MV-4-11 (cell line): ENCODE data around the gene SLC34A3.

Experiments used
- DNase-seq: peaks from one replicate; lab custom pipeline; 2025; lab: John Stamatoyannopoulos, UW

SLC34A3 gene

DNA sequence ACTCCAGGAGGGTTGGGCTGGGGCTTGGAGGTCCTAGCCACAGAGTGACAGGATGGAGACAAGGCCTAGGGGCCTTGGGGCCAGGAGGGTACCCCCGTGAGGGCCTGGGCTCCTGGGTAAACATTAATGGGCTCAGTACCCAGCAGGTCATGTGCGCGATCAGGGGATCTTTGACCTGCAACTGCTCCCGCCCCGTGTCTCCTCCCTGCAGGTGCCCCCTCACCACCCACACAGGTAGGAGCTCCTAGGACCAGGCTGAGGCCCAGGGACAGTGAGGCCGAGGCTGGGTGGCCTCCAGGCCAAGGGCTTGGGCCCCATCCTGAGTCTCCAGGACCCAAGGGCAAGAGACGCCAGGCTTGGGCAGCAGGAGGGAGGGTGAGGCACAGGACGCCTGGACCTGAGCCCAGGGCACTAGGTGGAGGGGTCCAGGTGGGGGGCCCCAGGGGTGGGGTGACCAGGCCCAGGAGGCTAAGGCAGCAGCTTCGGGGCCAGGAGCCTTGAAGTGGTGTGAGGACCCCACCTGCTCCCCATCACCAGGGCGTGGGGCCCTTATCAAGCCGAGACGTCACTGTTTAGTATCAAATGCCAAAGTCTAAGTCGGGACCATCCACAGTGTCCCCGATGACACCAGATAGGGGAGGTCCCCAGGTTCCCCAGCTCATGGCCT, at the start of gene SLC34A3:
Gene SLC34A3 (plus strand): TSS at position 197 of the 667 bp plus-strand sequence. CDS start 802 bp downstream, outside the sequence.
- no peak for DNase-seq

DNA sequence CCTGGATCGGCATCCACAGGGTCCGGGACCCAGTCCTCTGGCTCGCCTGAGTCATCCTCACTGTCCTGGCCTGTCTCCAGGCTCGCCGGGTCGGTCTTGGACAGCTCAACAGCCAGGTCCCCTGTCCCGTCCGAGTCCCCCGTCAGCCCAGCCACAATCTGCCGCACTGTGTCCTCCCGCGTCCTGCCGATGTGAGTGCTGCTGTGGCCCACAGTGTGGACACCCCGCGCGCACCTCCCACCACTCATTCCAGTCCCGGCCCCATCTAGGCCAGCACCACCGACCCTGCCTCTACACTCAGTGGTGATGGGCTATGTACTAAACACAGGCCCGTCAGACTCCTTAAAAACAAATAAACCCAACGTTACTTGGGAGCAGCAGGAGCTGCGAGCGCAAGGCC, 49.0 kb upstream of the SLC34A3 start:
- DNase-seq, result no peak

DNA sequence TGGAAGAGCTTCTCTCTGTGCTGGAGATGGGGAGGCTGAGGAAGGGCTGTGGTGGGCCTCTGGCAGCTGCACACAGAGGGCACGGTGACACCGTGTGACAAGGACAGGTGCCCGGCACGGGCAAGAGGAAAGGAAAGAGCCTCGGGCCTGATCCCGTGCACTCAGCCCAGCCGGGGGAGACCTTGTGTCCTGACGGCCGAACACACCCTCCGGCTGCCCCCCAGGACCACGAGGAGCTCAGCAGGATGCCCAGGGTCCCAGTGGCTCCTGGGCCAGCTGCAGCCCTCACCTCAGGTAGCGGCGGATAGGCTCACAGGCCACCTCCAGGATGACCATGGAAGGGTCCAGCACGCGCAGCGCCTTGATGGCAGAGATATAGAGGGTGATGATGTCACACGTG, 47.9 kb upstream of the SLC34A3 start:
- DNase-seq, result no peak

DNA sequence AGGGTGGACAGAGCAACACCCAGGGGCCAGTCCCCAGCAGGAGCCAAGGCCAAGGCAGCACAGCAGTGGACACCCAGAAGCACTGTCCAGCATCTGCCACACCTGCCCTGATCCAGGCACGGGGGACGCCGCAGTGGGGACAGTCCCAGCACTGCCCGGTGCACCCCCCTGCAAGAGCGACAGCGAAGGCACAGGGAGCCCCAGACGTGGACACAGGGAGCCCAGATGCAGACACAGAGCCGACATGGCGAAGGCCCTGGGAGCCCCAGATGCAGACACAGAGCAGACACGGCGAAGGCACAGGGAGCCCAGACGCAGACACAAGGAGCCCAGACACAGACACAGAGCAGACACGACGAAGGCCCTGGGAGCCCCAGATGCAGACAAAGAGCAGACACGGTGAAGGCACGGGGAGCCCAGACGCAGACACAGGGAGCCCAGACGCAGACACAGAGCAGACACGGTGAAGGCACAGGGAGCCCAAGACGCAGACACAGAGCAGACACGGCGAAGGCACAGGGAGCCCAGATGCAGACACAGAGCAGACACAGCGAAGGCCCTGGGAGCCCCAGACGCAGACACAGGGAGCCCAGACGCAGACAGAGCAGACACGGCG, 46.6 kb upstream of the SLC34A3 start:
- no peak for DNase-seq

DNA sequence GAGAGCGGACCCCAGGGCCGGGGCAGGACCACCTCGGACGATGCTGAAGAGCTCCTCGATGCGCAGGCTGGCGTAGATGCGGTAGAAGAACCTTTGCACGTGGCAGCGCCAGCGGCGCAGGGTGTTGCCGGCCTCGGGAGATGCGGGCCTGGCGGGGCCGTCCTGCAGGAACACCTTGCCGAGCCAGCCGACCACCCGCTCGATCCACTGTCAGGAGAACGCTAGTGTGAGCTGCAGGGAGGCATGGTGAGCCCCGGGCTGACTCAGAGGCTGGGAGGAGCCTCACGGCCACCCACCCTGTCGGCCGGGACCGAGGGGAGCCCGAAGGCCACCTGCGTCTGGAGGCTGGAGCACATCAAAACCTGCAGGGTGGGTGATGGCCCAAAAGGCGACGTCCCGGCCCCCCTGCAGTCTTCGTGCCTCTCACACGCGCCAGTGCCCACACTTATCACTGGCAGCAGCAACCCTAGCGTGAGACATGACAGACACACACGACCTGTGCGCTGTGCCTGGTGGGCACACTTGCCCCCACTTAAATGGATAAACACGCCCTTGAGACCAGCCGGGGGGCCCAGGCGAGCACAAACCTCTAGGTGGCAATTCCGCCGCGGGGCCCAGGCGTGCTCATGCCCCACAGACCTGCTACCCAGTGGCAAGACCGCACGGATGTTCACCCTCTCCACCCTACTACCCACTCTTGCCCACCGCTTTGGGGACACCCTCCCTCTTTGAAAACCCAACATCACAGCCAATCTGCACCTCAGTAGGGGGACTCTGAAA, 45.6 kb upstream of the SLC34A3 start:
- DNase-seq, result no peak

DNA sequence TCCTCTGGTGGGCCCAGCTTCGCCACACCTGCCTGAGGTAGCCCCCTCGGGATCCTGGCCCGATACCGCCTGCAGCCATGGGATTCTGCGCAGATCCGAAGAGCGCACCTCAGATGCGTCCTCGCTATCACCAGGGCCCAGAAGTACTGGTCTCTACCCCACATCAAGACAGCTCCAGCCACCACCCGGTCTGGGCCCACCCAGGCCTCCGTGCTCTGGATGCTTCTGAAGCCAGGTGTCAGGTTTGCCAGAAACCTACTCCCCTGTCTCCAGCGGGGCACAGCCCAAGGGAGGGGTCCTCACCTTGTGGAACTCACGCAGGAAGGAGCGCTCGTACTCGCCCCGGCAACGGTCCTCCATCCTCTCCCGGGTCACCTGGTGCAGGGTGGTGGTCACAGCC, 44.8 kb upstream of the SLC34A3 start:
- no peak for DNase-seq

DNA sequence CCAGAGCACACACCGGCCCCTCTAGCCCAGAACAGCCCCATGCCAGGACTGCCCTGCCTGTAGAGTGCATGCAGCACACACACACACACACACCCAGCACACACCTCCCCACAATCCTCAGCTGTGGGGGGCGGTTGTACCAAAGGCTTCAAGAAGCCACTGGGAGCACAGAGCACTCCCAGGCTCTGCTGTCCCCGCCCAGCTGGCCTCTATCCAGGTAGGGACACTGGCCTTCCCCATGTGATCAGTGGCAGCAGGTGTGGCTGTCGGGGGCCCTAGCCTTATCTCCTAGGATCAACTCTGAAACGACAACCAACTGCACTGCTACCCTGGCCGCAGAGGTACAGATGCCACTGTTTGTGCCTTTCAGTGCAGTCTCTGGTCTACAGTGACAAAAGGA, 44.3 kb upstream of the SLC34A3 start:
- no peak for DNase-seq

DNA sequence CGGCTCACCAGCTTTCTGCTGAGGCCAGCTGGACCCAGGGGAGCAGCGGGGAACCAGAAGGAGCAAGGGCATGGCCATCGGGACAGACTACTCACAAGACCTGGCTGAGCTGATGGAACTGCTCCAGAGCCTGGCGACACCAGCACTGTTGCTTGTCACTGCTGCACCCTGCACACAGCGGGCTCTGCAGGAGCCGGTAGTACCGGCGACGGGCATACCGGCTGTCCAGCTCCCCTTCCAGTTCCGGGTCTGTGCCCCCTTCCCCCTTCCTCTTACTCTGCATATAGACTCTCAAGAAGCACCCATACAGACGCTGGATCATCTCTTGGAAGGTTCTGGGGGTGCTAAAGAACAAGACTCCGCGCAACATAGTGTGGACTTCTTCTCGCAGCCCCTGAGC, 43.3 kb upstream of the SLC34A3 start:
- no peak for DNase-seq

DNA sequence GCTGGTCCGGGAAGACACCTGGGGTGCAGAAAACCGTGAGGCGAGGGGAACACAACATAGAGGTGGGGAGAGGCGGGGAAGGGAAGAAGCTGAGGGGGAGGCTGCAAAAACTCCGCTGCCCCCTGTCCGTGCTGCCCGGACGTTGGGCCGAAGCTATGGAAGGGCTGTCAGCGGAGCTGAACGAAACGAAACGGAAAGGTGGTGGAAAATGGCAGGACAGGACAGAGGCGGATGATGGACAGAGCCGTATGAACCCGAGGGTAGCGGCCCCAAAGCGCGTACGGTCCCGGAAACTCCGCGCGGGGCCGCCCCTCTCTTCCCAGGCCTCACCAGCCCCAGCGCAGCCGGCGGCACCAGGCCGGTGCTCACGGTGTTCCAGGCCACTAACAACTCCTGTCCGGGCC, 42.6 kb upstream of the SLC34A3 start:
- no peak for DNase-seq

DNA sequence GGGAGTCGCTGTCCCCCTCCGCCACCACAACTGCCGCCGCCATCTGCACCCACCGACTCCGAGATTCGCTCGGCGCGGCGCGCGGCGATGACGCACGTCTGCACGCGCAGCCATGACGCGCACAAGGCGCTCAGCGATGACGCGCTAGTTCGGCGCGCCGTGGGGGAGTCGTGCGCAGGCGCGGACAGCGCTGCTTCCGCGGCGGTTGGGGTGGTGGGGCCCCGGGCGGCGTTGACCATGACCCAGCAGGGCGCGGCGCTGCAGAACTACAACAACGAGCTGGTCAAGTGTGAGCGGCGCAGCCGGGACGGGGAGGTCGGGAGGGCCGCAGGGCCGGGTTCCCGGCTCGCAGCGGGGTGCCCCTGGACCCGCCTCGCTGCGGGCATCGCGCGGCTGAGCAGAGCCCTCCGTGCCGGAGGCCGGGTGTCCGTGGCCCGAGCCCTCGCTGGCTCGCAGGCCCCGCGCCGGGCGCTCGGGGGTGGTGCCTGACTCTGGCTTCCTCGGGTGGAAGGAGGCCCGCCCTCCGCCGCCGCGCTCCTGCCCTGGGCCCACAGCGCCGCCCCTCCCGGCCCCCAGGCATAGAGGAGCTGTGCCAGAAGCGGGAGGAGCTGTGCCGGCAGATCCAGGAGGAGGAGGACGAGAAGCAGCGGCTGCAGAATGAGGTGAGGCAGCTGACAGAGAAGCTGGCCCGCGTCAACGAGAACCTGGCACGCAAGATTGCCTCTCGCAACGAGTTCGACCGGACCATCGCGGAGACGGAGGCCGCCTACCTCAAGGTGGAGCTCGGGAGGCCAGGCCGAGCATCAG, 42.0 kb upstream of the SLC34A3 start, which contains the start of the genes ANAPC2 and SSNA1:
Gene ANAPC2 (minus strand): TSS at position 71 of the 807 bp plus-strand sequence. CDS start 28 bp downstream, at position 43.
Gene SSNA1 (plus strand): TSS at position 187 of the 807 bp plus-strand sequence. CDS start 51 bp downstream, at position 238.
- DNase-seq, result peak; percentile 88

DNA sequence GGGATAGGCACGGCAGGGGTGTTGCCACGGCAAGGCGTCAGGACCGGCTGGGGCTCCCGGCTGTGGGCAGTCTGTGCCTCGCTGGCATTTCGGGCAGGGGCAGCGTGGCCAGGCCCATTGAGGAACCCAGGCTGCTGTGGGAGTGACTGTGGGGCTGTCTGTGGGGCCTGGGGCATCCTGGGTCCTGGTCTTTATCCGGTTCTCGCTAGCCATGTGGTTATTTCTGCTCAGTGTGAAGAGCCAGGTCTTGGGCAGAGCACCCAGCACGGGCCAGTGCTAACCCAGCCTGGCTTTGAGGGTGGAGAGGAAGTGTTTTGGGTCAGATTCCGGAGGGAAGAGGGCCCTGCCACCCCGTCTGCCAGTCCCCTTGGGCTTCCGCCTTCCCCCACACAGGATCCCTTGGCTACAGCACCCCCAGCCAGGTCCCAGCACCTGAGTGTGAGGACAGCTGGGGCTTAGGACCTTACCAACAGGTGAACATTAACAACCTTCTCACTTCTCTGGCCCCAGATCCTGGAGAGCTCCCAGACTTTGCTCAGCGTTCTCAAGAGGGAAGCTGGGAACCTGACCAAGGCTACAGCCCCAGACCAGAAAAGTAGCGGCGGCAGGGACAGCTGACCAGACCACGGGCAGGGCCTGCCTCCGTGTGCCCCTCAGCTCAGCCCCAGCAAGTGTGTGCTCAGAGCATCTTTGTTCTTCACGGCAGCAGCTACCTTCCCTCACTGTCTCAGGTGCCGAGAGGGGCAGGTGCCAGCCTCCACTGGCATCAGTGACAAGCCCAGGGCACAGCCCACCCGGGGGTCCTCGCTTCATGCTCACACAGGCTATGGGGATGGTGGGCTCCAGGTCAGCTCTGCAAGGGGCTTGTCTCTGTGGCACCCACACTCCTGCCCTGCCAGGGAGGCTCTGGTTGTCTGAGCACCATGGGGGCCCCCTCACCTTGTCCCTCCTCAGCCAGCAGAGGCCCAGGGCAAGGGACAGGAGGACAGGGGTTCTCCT, 41.1 kb upstream of the SLC34A3 start:
- DNase-seq, result no peak

DNA sequence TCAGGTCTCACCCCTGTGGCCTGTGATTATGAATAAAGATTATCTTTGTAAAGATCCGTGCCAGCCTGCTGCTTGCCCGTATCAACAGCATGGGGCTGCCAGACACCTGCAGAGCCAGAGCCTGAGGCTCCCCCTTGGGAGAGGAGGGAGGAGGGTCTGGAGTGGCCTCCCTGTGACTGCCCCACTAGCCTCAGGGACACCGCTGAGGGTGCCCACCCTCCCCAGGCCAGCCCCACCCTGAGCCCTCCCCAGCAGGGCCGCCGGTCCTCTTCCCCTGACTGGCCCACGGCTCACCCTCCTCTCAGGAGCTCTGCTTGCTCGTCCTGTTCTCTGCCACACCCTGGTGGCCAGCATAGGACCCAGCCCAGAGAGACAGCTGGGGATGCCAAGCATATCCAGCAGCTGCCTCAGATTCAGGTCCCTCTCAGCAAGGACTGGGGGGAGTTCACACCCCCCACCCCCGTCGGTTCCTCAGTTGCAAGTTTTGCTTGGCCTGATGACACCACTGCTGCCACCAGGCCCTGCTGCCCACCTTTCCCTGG, 40.3 kb upstream of the SLC34A3 start:
- DNase-seq, result no peak

DNA sequence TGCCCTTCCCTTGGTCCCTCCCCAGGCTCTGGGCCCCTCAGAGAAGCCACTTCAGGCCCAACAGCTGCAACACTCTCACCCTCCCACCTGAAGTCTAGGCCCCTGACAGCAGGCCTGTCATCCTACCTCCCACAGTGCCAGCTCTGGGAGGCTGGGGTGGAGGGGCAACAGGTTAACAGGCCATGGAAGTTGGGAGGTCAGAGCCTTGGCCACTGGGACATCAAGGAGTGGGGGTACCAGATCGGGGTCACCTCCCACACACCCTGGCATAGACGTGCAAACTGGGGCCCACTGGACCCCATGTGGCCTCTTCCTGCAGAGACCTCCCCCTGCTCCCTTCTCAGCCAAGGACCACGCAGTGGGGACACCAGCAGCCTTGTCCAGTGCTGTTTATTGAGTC, 39.5 kb upstream of the SLC34A3 start:
- no peak for DNase-seq

DNA sequence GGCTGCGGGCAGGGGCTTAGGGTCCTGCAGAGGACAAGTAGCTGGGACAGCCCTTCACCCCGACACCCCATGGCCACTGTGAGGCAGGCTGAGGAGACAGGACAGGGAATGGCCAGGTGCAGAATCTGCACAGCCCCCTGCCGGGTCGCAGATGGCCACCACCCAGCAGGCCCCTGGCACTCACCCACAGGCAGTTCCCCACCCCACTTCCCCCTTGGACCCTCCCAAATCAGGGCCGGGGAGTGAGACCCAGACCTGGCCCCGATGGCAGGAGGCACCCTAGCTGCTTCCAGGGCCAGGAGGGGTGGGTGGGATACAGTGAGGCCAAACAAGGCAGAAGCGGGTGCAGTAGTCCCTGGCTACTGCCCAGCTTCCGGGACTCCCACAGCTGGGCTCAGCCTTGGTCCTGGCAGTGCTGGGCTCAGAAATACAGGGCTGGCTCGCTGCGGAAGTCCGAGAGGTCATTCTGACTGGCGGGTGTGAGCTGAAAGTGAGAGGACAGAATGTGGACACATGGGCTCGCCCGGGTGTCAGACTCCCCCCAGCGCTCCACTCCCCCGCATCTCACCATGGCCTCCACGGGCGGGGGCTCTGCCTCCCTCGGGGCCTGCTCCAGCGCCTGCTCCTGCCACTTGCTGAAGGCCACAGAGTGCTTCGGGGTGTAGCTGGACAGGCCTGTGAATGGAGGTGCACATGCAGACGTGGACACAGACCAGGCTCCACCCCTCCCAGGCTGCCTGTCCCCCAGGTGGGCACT, 38.8 kb upstream of the SLC34A3 start:
- DNase-seq, result no peak

DNA sequence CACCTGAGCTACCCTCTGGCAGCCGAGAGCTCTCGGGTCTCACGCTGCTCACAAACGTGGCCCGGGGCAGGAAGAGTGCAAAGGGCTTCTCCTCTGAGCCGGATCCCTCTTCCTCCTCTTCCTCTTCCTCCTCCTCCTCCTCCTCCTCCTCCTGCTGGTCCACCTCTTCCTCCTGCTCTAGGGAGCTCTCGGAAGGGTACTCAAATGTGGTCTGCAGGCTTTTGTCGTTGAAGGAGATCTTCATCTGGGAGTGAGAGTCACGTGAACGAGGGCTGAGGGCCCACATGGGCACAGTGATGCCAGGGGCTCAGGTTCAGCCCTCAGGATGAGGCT, 38.3 kb upstream of the SLC34A3 start:
- DNase-seq, result no peak

DNA sequence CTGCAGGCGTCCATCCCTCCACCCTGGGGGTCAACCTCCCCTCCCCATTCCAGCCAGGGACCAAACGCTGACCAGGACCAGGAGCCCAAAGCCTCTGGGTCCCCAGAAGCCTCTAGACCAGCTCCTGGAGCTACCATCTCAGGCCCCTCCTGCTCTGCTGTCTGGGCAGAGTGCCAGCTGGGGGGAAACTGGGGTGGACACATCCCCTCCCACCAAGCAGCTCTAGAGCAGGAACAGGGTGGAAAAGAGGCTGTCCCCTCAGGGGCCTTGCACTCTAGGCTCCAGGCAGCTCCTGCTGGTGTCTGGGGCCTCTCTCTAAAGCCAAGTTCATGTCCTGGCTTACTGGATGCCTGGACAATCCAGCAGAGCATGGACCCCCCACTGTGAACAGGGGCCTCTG, 37.8 kb upstream of the SLC34A3 start:
- DNase-seq, result no peak

DNA sequence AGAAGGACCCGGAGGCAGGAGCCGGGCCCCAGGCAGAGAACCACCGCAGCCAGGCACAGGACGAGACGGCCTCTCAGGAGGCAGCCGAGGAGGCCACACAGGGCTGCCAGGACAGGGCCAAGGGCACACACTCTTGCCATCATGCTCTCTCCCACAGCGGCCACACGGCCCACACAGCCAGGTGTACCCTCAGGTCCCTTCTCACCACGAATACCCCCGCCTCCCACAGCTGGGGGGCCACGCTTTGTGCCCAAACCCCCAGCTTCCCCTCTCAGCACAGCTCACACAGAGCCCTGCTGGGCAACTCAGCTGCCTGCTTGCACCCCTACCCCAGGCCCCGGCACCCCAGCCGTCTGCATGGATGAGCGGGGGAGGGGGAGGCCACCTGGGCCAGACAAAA, 36.9 kb upstream of the SLC34A3 start:
- no peak for DNase-seq

DNA sequence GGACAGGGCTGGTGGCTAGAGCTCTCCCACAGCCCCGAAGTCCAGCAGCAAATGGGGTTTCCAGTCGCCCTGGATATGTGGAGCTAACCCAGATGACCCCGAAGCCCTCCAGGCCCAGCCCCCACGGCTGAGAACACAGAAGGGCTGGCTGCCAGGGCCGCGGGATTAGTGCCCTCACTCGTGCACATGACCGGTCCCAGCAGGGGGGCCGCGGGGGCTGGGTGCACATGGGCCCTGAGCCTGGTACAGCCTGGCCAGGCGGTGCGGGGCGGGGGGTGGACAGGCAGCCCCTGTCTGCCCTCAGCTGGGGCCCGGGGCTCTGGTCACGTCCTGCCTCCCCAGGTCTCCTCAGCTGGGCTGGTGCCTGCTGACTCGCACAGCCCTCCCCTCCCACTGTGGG, 36.3 kb upstream of the SLC34A3 start:
- no peak for DNase-seq

DNA sequence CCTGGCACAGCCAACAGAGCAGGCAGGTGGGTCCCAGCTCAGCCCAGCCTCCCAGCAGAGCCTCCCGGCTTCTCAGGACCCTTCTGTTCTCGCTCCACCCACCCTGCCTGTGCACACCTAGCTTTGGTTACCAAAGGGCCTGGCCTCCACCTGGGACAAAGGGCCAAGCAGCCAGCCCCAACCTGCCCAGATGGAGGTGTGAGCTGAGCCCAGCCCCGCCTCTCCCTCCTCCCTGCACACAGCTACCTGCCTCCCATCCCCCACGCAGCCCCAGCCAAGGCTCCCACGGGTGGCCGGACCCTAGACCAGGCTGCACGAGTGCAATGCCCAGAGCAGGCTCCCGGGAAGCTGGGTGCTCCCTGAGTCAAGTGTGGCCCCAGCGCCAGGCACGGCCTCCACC, 35.8 kb upstream of the SLC34A3 start:
- no peak for DNase-seq
